ENCODE results near the gene WASL.
"Not testable (repeated sequence)": the region's sequence is repeated elsewhere in the genome, so short reads cannot be mapped to it uniquely, and the experiment has no call there.

The WASL gene

GRCh38 chr7:123734498-123734897 lies 14.3 kb downstream of the WASL start:
- Histone ChIP-seq H3K4me3 (ENCODE audit: low read depth, low read length) (no peak overlapping the region), H3K79me2 (ENCODE audit: control insufficient read depth, insufficient read depth, low read length, unreplicated experiment) (peaks cover 90% of the 10 kb centered on the region), H2AFZ (ENCODE audit: low read length, unreplicated experiment) (no peak overlapping the region)

GRCh38 chr7:123732413-123733091 lies 16.3 kb downstream of the WASL start:
- H3K4me3 ChIP-seq (ENCODE audit: low read depth, low read length), result no peak overlapping the region
- H3K27ac ChIP-seq (ENCODE audit: low read depth, low read length), result no peak overlapping the region
- peaks cover 11% of the 10 kb centered on the region for H3K4me1 ChIP-seq (ENCODE audit: control insufficient read depth, insufficient read depth, low read length, unreplicated experiment)
- H2AFZ ChIP-seq (ENCODE audit: low read length, unreplicated experiment), result no peak overlapping the region
- no peaks in the 10 kb centered on the region for H3K27me3 ChIP-seq (ENCODE audit: insufficient read depth, low read length)
- H3K36me3 ChIP-seq (ENCODE audit: insufficient read depth, low read length), result peaks cover 14% of the 10 kb centered on the region
- peaks cover 89% of the 10 kb centered on the region for H3K79me2 ChIP-seq (ENCODE audit: control insufficient read depth, insufficient read depth, low read length, unreplicated experiment)

More at GRCh38 chr7:123734498-123734897, 14.3 kb downstream of the WASL start:
- Histone ChIP-seq H3K27ac (ENCODE audit: low read depth, low read length) (no peak overlapping the region), H3K27me3 (ENCODE audit: insufficient read depth, low read length) (no peaks in the 10 kb centered on the region), H3K36me3 (ENCODE audit: insufficient read depth, low read length) (peaks cover 14% of the 10 kb centered on the region), H3K4me1 (ENCODE audit: control insufficient read depth, insufficient read depth, low read length, unreplicated experiment) (no peaks in the 10 kb centered on the region)

DNA sequence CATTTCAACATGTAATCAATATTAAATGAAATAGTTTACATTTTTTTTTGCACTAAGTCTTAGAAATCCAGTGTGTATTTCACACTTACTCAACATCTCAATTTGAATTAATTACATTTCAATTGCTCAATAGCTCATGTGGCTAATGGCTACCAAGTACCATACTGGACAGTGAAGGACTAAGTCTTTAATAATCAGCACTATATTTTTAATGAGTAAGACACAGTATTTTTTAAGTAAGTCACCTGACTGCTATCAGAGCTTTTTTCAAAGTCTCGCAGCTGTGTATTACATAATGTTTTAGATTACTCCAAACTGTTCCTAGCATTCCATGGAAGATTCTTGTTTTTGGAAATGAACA lies 19.6 kb downstream of the WASL start:
- H3K27me3 ChIP-seq (ENCODE audit: insufficient read depth, low read length), result no peaks in the 10 kb centered on the region
- H3K4me1 ChIP-seq (ENCODE audit: control insufficient read depth, insufficient read depth, low read length, unreplicated experiment), result peaks cover 37% of the 10 kb centered on the region
- H3K79me2 ChIP-seq (ENCODE audit: control insufficient read depth, insufficient read depth, low read length, unreplicated experiment), result peaks cover 87% of the 10 kb centered on the region
- no peak overlapping the region for H3K27ac ChIP-seq (ENCODE audit: low read depth, low read length)
- no peak overlapping the region for H3K4me3 ChIP-seq (ENCODE audit: low read depth, low read length)
- no peak overlapping the region for H2AFZ ChIP-seq (ENCODE audit: low read length, unreplicated experiment)
- H3K36me3 ChIP-seq (ENCODE audit: insufficient read depth, low read length), result peaks cover 12% of the 10 kb centered on the region

GRCh38 chr7:123727071-123727837 lies 21.5 kb downstream of the WASL start:
- Histone ChIP-seq H3K27me3 (ENCODE audit: insufficient read depth, low read length) (no peaks in the 10 kb centered on the region), H3K27ac (ENCODE audit: low read depth, low read length) (peak overlapping the region; percentile 67), H2AFZ (ENCODE audit: low read length, unreplicated experiment) (no peak overlapping the region), H3K4me3 (ENCODE audit: low read depth, low read length) (peak overlapping the region; percentile 47), H3K4me1 (ENCODE audit: control insufficient read depth, insufficient read depth, low read length, unreplicated experiment) (peaks cover 39% of the 10 kb centered on the region), H3K36me3 (ENCODE audit: insufficient read depth, low read length) (no peaks in the 10 kb centered on the region), H3K79me2 (ENCODE audit: control insufficient read depth, insufficient read depth, low read length, unreplicated experiment) (peaks cover 86% of the 10 kb centered on the region)

GRCh38 chr7:123725586-123726171 lies 23.1 kb downstream of the WASL start:
- no peak overlapping the region for H2AFZ ChIP-seq (ENCODE audit: low read length, unreplicated experiment)
- H3K4me1 ChIP-seq (ENCODE audit: control insufficient read depth, insufficient read depth, low read length, unreplicated experiment), result peaks cover 39% of the 10 kb centered on the region
- H3K36me3 ChIP-seq (ENCODE audit: insufficient read depth, low read length), result no peaks in the 10 kb centered on the region
- H3K4me3 ChIP-seq (ENCODE audit: low read depth, low read length), result no peak overlapping the region
- H3K27ac ChIP-seq (ENCODE audit: low read depth, low read length), result peak overlapping the region; percentile 67; the same call in 1 of the 2 replicates
- peaks cover 88% of the 10 kb centered on the region for H3K79me2 ChIP-seq (ENCODE audit: control insufficient read depth, insufficient read depth, low read length, unreplicated experiment)
- no peaks in the 10 kb centered on the region for H3K27me3 ChIP-seq (ENCODE audit: insufficient read depth, low read length)

- no peak overlapping the region for H2AFZ ChIP-seq (ENCODE audit: low read length, unreplicated experiment)
- H3K27me3 ChIP-seq (ENCODE audit: insufficient read depth, low read length), result no peaks in the 10 kb centered on the region
- H3K4me1 ChIP-seq (ENCODE audit: control insufficient read depth, insufficient read depth, low read length, unreplicated experiment), result peaks cover 39% of the 10 kb centered on the region
- H3K79me2 ChIP-seq (ENCODE audit: control insufficient read depth, insufficient read depth, low read length, unreplicated experiment), result peaks cover 87% of the 10 kb centered on the region
- no peak overlapping the region for H3K4me3 ChIP-seq (ENCODE audit: low read depth, low read length)
- no peaks in the 10 kb centered on the region for H3K36me3 ChIP-seq (ENCODE audit: insufficient read depth, low read length)
- H3K27ac ChIP-seq (ENCODE audit: low read depth, low read length), result no peak overlapping the region
Observed at GRCh38 chr7:123724817-123725253, 24.0 kb downstream of the WASL start.

GRCh38 chr7:123723913-123724312 lies 24.9 kb downstream of the WASL start:
- Histone ChIP-seq H3K4me3 (ENCODE audit: low read depth, low read length) (no peak overlapping the region), H3K4me1 (ENCODE audit: control insufficient read depth, insufficient read depth, low read length, unreplicated experiment) (peaks cover 43% of the 10 kb centered on the region), H3K79me2 (ENCODE audit: control insufficient read depth, insufficient read depth, low read length, unreplicated experiment) (peaks cover 89% of the 10 kb centered on the region), H3K27ac (ENCODE audit: low read depth, low read length) (no peak overlapping the region), H3K27me3 (ENCODE audit: insufficient read depth, low read length) (no peaks in the 10 kb centered on the region), H3K36me3 (ENCODE audit: insufficient read depth, low read length) (no peaks in the 10 kb centered on the region), H2AFZ (ENCODE audit: low read length, unreplicated experiment) (no peak overlapping the region)

- peaks cover 25% of the 10 kb centered on the region for H3K4me1 ChIP-seq (ENCODE audit: control insufficient read depth, insufficient read depth, low read length, unreplicated experiment)
- not testable (repeated sequence) for H3K4me3 ChIP-seq (ENCODE audit: low read depth, low read length); H2AFZ ChIP-seq (ENCODE audit: low read length, unreplicated experiment); H3K36me3 ChIP-seq (ENCODE audit: insufficient read depth, low read length); H3K27me3 ChIP-seq (ENCODE audit: insufficient read depth, low read length); H3K27ac ChIP-seq (ENCODE audit: low read depth, low read length)
- peaks cover 87% of the 10 kb centered on the region for H3K79me2 ChIP-seq (ENCODE audit: control insufficient read depth, insufficient read depth, low read length, unreplicated experiment)
Observed at GRCh38 chr7:123720527-123720926, 28.3 kb downstream of the WASL start.

- Histone ChIP-seq H2AFZ (ENCODE audit: low read length, unreplicated experiment) (no peak overlapping the region), H3K4me1 (ENCODE audit: control insufficient read depth, insufficient read depth, low read length, unreplicated experiment) (peaks cover 27% of the 10 kb centered on the region), H3K36me3 (ENCODE audit: insufficient read depth, low read length) (no peaks in the 10 kb centered on the region), H3K79me2 (ENCODE audit: control insufficient read depth, insufficient read depth, low read length, unreplicated experiment) (peaks cover 87% of the 10 kb centered on the region), H3K27ac (ENCODE audit: low read depth, low read length) (no peak overlapping the region), H3K27me3 (ENCODE audit: insufficient read depth, low read length) (no peaks in the 10 kb centered on the region), H3K4me3 (ENCODE audit: low read depth, low read length) (no peak overlapping the region)
Observed at GRCh38 chr7:123719197-123719721, 29.5 kb downstream of the WASL start.

- H2AFZ ChIP-seq (ENCODE audit: low read length, unreplicated experiment), result no peak overlapping the region
- no peaks in the 10 kb centered on the region for H3K27me3 ChIP-seq (ENCODE audit: insufficient read depth, low read length)
- H3K36me3 ChIP-seq (ENCODE audit: insufficient read depth, low read length), result no peaks in the 10 kb centered on the region
- H3K27ac ChIP-seq (ENCODE audit: low read depth, low read length), result no peak overlapping the region
- peaks cover 28% of the 10 kb centered on the region for H3K4me1 ChIP-seq (ENCODE audit: control insufficient read depth, insufficient read depth, low read length, unreplicated experiment)
- H3K79me2 ChIP-seq (ENCODE audit: control insufficient read depth, insufficient read depth, low read length, unreplicated experiment), result peaks cover 85% of the 10 kb centered on the region
- no peak overlapping the region for H3K4me3 ChIP-seq (ENCODE audit: low read depth, low read length)
Observed at GRCh38 chr7:123718773-123719172, 30.0 kb downstream of the WASL start.
